Aorta (tissue), 5 donors: Measurements from ENCODE around the gene RYR1. TPM values are rescaled to one million over a fixed set of nuclear protein-coding genes. Genes with fewer than 3 reads are reported as not detected.

Experiments
- ATAC-seq: fragments of 200-7000 bp; cut with Tn5 transposase; one replicate; pipeline ENCODE4 v1.9.1; 2022; ENCODE audit warnings: moderate library complexity; ENCODE audit not compliant: low FRiP score
- DNase-seq, 2 donors: peaks; one replicate each; pipeline ENCODE4 v3.0.0-alpha.2; 2020
- H3K27ac ChIP-seq, 2 donors: one replicate each; pipeline ENCODE4 v1.5.1; 2013; ENCODE audit warnings: low read length in 2 of 2, mild to moderate bottlenecking in 2 of 2, moderate library complexity in 2 of 2, control low read depth in 1 of 2, inconsistent platforms in 1 of 2, low read depth in 1 of 2
- H3K27me3 ChIP-seq, 2 donors: one replicate each; pipeline ENCODE4 v1.6.1; 2013; ENCODE audit warnings: control low read depth in 1 of 2, low read length in 1 of 2, mild to moderate bottlenecking in 1 of 2, moderate library complexity in 1 of 2; ENCODE audit not compliant: insufficient read depth in 2 of 2, control insufficient read depth in 1 of 2
- H3K36me3 ChIP-seq, 2 donors: one replicate each; pipeline ENCODE4 v1.6.1; 2013; ENCODE audit warnings: control low read depth in 1 of 2, low read length in 1 of 2, mild to moderate bottlenecking in 1 of 2; ENCODE audit not compliant: insufficient read depth in 2 of 2, control insufficient read depth in 1 of 2
- H3K4me1 ChIP-seq, 2 donors: one replicate each; pipeline ENCODE4 v1.6.1; 2013; ENCODE audit warnings: low read length in 2 of 2, control low read depth in 1 of 2, mild to moderate bottlenecking in 1 of 2, moderate library complexity in 1 of 2; ENCODE audit not compliant: insufficient read depth in 2 of 2, control insufficient read depth in 1 of 2
- H3K4me3 ChIP-seq, 2 donors: one replicate each; pipeline ENCODE4 v1.5.1; 2013; ENCODE audit warnings: low read length in 2 of 2, control low read depth in 1 of 2, mild to moderate bottlenecking in 1 of 2
- H3K9me3 ChIP-seq: one replicate; pipeline ENCODE4 v1.6.1; 2013; ENCODE audit warnings: mild to moderate bottlenecking, low read length; ENCODE audit not compliant: control insufficient read depth
- WGBS, 2 donors: extraction: QIAGEN DNeasy Blood & Tissue Kit; methylation state at CpG; one replicate each; pipeline ENCODE4 v1.1.7; 2013; 5-methylcytosine and 5-hydroxymethylcytosine counted together
- intact Hi-C, 2 donors: fragments of 100-400 bp; cut with DNase I; formaldehyde crosslinking; loops; one replicate each; pipeline versions ENCODE4 v1.14.2 to v1.15.0; 2022
- polyA plus RNA-seq, 2 donors: library from polyadenylated mRNA; stranded (reverse); fragments of 200-250 nt; gene quantifications; one replicate each; pipeline ENCODE4 v1.2.3, GENCODE V29; 2013
- total RNA-seq, 2 donors: library from RNA; stranded (reverse); fragmentation: NEBNext Ultra II Directional; extraction: Animal tissue kit (Norgen Biotek cat#: 25700); gene quantifications; one replicate each; pipeline ENCODE4 v1.2.1, GENCODE V29; 2021
- donor health status: healthy with polysubstance abuse.
- donor health status: Bipolar disorder and iron deficiency.
- donor health status: DM: no; HTN: no; CAD: no.
- donor health status: DM: no; HTN: no; CAD: no.
- donor health status: DM: yes; HTN: yes; CAD: no.

The RYR1 gene
- total and polyA plus RNA-seq, 4 donors: 0.38 to 5.4 (median 1.2) TPM

DNA sequence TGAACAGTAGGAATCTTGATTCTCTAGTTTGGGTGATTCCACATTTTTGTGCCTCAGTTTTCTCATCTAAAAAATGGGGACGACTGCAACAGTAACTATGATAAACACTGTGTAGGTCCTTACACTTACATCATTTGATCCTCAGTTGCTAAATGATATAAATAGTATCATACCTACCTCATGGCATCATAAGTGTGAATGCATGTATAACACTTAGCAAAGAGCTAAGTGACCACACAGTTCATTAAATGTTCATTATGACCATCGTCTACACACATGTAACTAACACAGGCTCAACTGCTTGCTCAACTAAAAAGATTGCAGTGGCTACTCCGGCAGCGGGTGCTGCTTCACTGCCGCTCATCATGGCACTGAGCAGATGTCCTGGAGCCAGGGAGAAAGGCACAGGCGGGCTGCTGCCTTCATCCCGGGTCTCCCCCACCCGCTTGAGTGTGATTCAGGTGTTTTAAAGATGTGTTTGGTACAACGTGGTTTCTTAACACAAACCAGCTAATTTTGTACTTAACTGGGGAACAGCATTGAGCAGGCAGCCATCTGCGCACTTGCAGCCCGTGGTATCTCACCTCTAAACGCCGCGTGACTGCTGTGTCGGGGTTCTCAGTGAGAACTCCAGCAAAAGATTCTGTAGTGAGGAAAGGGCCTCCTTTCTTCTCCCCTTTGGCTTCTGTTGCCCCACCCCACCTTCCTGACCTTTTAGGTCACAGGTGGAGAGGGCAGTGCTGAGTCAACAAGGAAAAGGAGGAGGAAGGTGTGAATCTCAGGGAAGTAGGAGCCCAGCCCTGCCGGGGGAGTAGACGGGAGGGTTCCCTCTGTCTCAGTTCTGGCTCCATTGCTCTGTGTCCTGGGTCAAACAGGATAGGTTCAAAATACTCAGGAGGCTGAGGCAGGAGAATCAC is 202.2 kb downstream of the RYR1 start:
- H3K36me3 ChIP-seq: no peaks in the 10 kb centered on the region
- no peak overlapping the region for H3K4me3 ChIP-seq
- no peaks in the 10 kb centered on the region for H3K27me3 ChIP-seq
- ATAC-seq (no peak), DNase-seq (no peak)
- H3K27ac ChIP-seq: no peak overlapping the region
- no peaks in the 10 kb centered on the region for H3K9me3 ChIP-seq
- no peaks in the 10 kb centered on the region for H3K4me1 ChIP-seq
- 87 to 89% methylated on average over 17 of the region's 17 CpGs for whole genome bisulfite sequencing, 2 donors
- intact Hi-C loops: loop anchor here (5.0 to 10.0 kb wide), 3 partner anchors 121 to 289 kb away; no protein-coding TSS in a partner anchor

Other genes with a start within 250 kb of the RYR1 start
- 1 to 10 TPM; 1.3 to 2.1 TPM for gene DPF1, start 209.5 kb upstream of the RYR1 start, total RNA-seq
- gene DPF1, start 209.5 kb upstream of the RYR1 start, polyA plus RNA-seq: under 1 TPM in 1 of 2 donors, not detected in 1; 0.72 TPM
- 100 to 1,000 TPM; 306 to 783 TPM for gene PPP1R14A, start 177.3 kb upstream of the RYR1 start, total RNA-seq
- 1,000 to 10,000 TPM; 1,120 to 1,551 TPM for gene PPP1R14A, start 177.3 kb upstream of the RYR1 start, polyA plus RNA-seq
- gene SPINT2, start 169.1 kb upstream of the RYR1 start, total RNA-seq: 100 to 1,000 TPM; 146 to 155 TPM
- 100 to 1,000 TPM; 238 to 292 TPM for gene SPINT2, start 169.1 kb upstream of the RYR1 start, polyA plus RNA-seq
- gene C19orf33, start 129.4 kb upstream of the RYR1 start, total RNA-seq: 1 to 10 TPM; 2.0 to 2.2 TPM
- 100 to 1,000 TPM in 1 of 2 donors, 10 to 100 TPM in 1; 22.7 to 259 TPM for gene C19orf33, start 129.4 kb upstream of the RYR1 start, polyA plus RNA-seq
- 10 to 100 TPM; 19.5 to 25.8 TPM for gene YIF1B, start 117.7 kb upstream of the RYR1 start, total RNA-seq
- gene YIF1B, start 117.7 kb upstream of the RYR1 start, polyA plus RNA-seq: 10 to 100 TPM; 24.9 to 75.9 TPM
- gene KCNK6, start 113.8 kb upstream of the RYR1 start, total RNA-seq: 10 to 100 TPM; 13.1 to 18.7 TPM
- 10 to 100 TPM; 23.5 to 25.2 TPM for gene KCNK6, start 113.8 kb upstream of the RYR1 start, polyA plus RNA-seq
- gene CATSPERG, start 97.9 kb upstream of the RYR1 start, total RNA-seq: 10 to 100 TPM in 1 of 2 donors, 1 to 10 TPM in 1; 6.9 to 10.7 TPM
- 1 to 10 TPM; 1.1 to 2.6 TPM for gene CATSPERG, start 97.9 kb upstream of the RYR1 start, polyA plus RNA-seq
- 100 to 1,000 TPM in 1 of 2 donors, 10 to 100 TPM in 1; 92.4 to 119 TPM for gene PSMD8, start 59.1 kb upstream of the RYR1 start, total RNA-seq
- gene PSMD8, start 59.1 kb upstream of the RYR1 start, polyA plus RNA-seq: 100 to 1,000 TPM in 1 of 2 donors, 10 to 100 TPM in 1; 95.5 to 108 TPM
- gene GGN, start 45.7 kb upstream of the RYR1 start, total RNA-seq: 1 to 10 TPM; 3.3 to 4.7 TPM
- 1 to 10 TPM in 1 of 2 donors, under 1 TPM in 1; 0.50 to 6.9 TPM for gene GGN, start 45.7 kb upstream of the RYR1 start, polyA plus RNA-seq
- 10 to 100 TPM; 19.6 to 26.1 TPM for gene SPRED3, start 45.0 kb upstream of the RYR1 start, total RNA-seq
- 10 to 100 TPM in 1 of 2 donors, 1 to 10 TPM in 1; 1.9 to 11.3 TPM for gene SPRED3, start 45.0 kb upstream of the RYR1 start, polyA plus RNA-seq
- 10 to 100 TPM; 14.5 to 19.6 TPM for gene FAM98C, start 30.6 kb upstream of the RYR1 start, total RNA-seq
- 10 to 100 TPM; 10.3 to 32.0 TPM for gene FAM98C, start 30.6 kb upstream of the RYR1 start, polyA plus RNA-seq
- gene RASGRP4, start 7.5 kb upstream of the RYR1 start, total RNA-seq: 1 to 10 TPM; 4.1 to 9.8 TPM
- gene RASGRP4, start 7.5 kb upstream of the RYR1 start, polyA plus RNA-seq: 1 to 10 TPM in 1 of 2 donors, under 1 TPM in 1; 0.54 to 4.1 TPM
- 10 to 100 TPM in 1 of 2 donors, 1 to 10 TPM in 1; 7.3 to 13.2 TPM for gene MAP4K1, start 184.3 kb downstream of the RYR1 start, total RNA-seq
- gene MAP4K1, start 184.3 kb downstream of the RYR1 start, polyA plus RNA-seq: 1 to 10 TPM; 1.6 to 2.1 TPM
- 100 to 1,000 TPM; 171 to 183 TPM for gene EIF3K, start 185.5 kb downstream of the RYR1 start, total RNA-seq
- gene EIF3K, start 185.5 kb downstream of the RYR1 start, polyA plus RNA-seq: 100 to 1,000 TPM; 299 to 445 TPM
- 1,000 to 10,000 TPM in 1 of 2 donors, 100 to 1,000 TPM in 1; 794 to 1,985 TPM for gene ACTN4, start 214.0 kb downstream of the RYR1 start, total RNA-seq
- gene ACTN4, start 214.0 kb downstream of the RYR1 start, polyA plus RNA-seq: 100 to 1,000 TPM; 111 to 163 TPM